ENCODE data around the gene SORCS3. TPM values are rescaled to one million over a fixed set of nuclear protein-coding genes. Genes with fewer than 3 reads are reported as not detected.

The SORCS3 gene
- total RNA-seq, 4 donors from 2014 or later = not detected

DNA sequence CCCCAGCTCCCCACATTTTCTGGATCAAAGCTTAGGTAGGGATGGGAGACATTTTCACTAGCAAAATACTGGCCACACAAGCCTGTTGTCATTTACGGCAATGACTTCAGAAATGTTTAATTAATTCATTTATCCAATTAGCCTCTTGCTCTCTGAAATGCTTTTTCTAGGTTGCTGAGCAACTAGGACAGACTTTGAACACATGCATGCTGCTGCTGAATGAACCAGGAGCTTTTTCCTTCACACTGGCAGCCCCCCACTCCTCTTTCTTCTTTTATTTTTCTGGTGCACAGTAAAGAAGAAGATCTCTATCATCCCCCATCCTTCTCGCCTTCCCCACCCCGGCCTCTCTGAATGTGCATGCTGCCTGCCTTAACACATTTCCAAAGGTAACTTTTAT, 22.5 kb downstream of the SORCS3 start:
- peaks cover 0 to 5% (median 0%) of the 10 kb centered on the region in 4 donors for H3K27me3 ChIP-seq
- no peaks in the 10 kb centered on the region for H3K9me3 ChIP-seq
- no peak overlapping the region for H3K4me3 ChIP-seq
- WGBS, 2 donors = 64 to 94% methylated on average over 2 to 3 of the region's 3 CpGs
- no peak overlapping the region for H3K27ac ChIP-seq
- intact Hi-C loops (cut with DNase I) = no loop called here
- DNase-seq = no peak
- no peaks in the 10 kb centered on the region for H3K4me1 ChIP-seq
- H3K36me3 ChIP-seq = no peaks in the 10 kb centered on the region
- TF ChIP-seq POLR2A (IDR thresholded peaks at IDR 0.05) = no peak
- TF ChIP-seq, protein P1, sequence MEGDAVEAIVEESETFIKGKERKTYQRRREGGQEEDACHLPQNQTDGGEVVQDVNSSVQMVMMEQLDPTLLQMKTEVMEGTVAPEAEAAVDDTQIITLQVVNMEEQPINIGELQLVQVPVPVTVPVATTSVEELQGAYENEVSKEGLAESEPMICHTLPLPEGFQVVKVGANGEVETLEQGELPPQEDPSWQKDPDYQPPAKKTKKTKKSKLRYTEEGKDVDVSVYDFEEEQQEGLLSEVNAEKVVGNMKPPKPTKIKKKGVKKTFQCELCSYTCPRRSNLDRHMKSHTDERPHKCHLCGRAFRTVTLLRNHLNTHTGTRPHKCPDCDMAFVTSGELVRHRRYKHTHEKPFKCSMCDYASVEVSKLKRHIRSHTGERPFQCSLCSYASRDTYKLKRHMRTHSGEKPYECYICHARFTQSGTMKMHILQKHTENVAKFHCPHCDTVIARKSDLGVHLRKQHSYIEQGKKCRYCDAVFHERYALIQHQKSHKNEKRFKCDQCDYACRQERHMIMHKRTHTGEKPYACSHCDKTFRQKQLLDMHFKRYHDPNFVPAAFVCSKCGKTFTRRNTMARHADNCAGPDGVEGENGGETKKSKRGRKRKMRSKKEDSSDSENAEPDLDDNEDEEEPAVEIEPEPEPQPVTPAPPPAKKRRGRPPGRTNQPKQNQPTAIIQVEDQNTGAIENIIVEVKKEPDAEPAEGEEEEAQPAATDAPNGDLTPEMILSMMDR (IDR thresholded peaks at IDR 0.05) = no peak

DNA sequence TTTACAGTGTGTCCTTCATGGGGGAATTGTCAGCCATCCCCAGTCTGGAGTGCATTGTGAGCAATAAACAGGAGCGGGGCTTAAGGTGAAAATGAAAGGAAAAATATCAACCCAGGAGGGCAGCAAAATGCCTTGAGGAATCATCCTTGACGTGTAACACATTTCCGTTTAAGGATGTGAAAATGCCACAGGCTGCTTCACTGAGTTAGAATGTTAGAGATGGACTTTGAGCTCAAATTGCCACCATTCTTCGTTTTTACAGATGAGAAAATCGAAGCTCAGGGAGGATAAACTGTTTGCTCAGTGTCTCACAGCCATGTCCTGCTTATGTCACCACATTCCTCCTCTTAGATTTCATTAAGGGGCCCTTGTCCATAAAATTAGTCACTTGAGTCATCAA, 23.1 kb downstream of the SORCS3 start:
- peaks cover 0 to 5% (median 0%) of the 10 kb centered on the region in 4 donors for H3K27me3 ChIP-seq
- intact Hi-C loops (cut with DNase I) = no loop called here
- DNase-seq = no peak
- H3K27ac ChIP-seq = no peak overlapping the region
- no peaks in the 10 kb centered on the region for H3K9me3 ChIP-seq
- H3K4me1 ChIP-seq = no peaks in the 10 kb centered on the region
- TF ChIP-seq POLR2A (IDR thresholded peaks at IDR 0.05) = no peak
- TF ChIP-seq, protein P1 (IDR thresholded peaks at IDR 0.05) = no peak
- 59 to 64% methylated on average over 5 of the region's 5 CpGs for WGBS, 2 donors
- no peaks in the 10 kb centered on the region for H3K36me3 ChIP-seq
- no peak overlapping the region for H3K4me3 ChIP-seq

DNA sequence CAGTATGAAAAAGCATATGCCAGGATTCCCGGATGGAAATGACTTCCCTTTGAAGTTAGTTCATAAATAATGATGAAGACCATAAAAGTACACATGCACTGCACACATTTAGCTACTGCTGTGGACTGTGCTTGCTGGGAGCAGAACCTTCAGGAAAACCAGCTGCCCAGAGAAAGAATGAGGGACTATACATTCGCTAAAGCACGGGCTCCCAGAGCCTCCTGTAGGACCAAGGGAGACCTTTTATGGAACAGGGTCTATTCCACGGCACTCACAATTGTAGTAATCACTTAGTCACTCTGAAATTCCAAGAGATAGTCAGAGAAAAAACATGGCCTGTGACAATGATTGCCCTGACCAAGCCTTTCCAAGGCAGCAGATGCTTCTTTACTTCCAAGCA, 24.1 kb downstream of the SORCS3 start:
- Histone ChIP-seq H3K27me3 (peaks cover 0 to 5% (median 0%) of the 10 kb centered on the region in 4 donors), H3K27ac (no peak overlapping the region), H3K9me3 (no peaks in the 10 kb centered on the region), H3K36me3 (no peaks in the 10 kb centered on the region), H3K4me1 (no peaks in the 10 kb centered on the region), H3K4me3 (no peak overlapping the region)
- intact Hi-C loops (cut with DNase I) = no loop called here
- WGBS, 2 donors = 67 to 71% methylated on average over 4 of the region's 4 CpGs
- no peak for TF ChIP-seq POLR2A (IDR thresholded peaks at IDR 0.05)
- TF ChIP-seq, protein P1 (IDR thresholded peaks at IDR 0.05) = no peak
- DNase-seq = no peak

DNA sequence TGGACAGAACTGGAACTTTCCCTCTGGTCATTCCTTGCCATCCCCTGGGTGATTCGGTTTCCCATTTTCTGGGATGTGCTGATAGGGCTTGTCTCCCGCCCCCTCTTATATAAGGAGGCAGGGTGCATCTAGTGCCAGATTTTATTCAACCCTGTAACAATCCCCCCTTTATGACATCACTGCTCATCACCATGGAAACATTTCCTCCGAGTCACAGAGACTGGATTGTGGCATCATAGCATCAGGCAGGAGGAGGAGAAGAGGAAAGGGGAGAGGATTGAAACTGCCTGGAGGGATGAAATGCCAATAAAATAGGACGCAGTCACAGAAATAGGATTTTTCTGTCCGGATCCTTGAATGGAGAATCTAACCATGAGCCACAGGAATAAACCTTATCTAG, 25.0 kb downstream of the SORCS3 start:
- 66 to 84% methylated on average over 4 to 5 of the region's 5 CpGs for whole genome bisulfite sequencing, 2 donors
- Histone ChIP-seq H3K9me3 (no peaks in the 10 kb centered on the region), H3K4me1 (no peaks in the 10 kb centered on the region), H3K4me3 (no peak overlapping the region), H3K27ac (no peak overlapping the region), H3K36me3 (no peaks in the 10 kb centered on the region), H3K27me3 (peaks cover 0 to 5% (median 0%) of the 10 kb centered on the region in 4 donors)
- intact Hi-C loops (cut with DNase I) = no loop called here
- TF ChIP-seq, protein P1 (IDR thresholded peaks at IDR 0.05) = no peak
- no peak for TF ChIP-seq POLR2A (IDR thresholded peaks at IDR 0.05)
- no peak for DNase-seq

DNA sequence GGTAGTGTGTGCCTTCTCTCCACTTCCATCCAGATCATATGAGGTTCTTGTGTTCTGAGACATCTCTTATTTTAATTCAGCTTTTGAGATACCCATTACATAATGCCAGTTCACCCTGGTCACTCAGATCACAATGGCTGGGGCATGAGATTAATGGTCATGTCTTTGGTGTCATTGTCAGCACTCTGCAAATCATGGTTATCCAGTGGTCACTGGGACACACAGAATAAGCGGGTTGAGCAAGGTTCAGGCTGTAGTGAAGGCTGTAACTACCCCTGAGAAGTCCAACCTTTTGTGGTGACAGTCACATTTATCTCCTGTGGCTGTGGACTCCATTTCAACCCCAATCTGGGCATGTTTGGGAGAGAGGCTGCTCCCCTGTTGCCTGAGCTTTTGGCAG, 35.8 kb downstream of the SORCS3 start:
- H3K4me3 ChIP-seq = no peak overlapping the region
- intact Hi-C loops (cut with DNase I) = no loop called here
- TF ChIP-seq, protein P1 (IDR thresholded peaks at IDR 0.05) = no peak
- TF ChIP-seq POLR2A (IDR thresholded peaks at IDR 0.05) = no peak
- peaks cover 0 to 7% (median 0%) of the 10 kb centered on the region in 3 donors for H3K4me1 ChIP-seq
- H3K9me3 ChIP-seq = peaks cover 0 to 4% (median 0%) of the 10 kb centered on the region in 3 donors
- no peak for DNase-seq
- H3K27me3 ChIP-seq = peaks cover 0 to 15% (median 0%) of the 10 kb centered on the region in 4 donors
- H3K36me3 ChIP-seq = no peaks in the 10 kb centered on the region
- WGBS, 2 donors = 57 to 100% methylated on average over 1 of the region's 1 CpG
- no peak overlapping the region for H3K27ac ChIP-seq

Measured in esophagus squamous epithelium (tissue), 5 donors.